ENCODE measurements around the gene SYPL2. TPM values are rescaled to one million over a fixed set of nuclear protein-coding genes. Genes with fewer than 3 reads are reported as not detected.
"Not testable (repeated sequence)": the region's sequence is repeated elsewhere in the genome, so short reads cannot be mapped to it uniquely, and the experiment has no call there.

Gene SYPL2
- total RNA-seq, 1 donor from 2014 or later = 0.07 TPM

DNA sequence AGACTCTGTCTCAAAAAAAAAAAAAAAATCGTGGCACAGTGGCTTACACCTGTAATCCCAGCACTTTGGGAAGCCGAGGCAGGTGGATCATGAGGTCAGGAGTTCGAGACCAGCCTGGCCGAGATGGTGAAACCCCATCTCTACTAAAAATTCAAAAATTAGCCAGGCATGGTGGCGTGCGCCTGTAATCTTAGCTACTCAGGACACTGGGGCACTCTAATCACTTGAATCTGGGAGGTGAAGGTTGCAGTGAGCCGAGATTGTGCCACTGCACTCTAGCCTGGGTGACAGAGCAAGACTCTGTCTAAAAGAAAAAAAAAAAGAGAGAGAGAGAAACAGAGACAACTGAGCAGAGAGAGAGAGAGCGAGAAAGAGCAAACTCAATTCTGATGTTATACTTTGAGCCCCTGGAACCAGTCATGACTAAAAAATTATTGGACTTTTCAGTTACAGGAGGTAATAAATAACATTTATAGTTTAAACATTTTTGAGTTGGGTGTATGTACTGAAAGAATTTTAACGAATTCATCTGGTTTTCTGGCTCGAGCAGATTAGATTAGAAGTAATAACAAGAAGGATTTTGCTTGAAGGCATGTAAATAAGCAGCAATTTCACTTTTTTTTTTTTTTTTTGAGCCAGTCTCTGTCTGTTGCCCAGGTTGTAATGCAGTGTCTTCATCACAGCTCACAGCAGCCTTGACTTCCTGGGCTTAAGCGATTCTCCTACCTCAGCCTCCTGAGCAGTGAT, 20.2 kb upstream of the SYPL2 start:
- H3K27me3 Mint-ChIP-seq = peaks cover 35% of the 10 kb centered on the region
- H3K9me3 Mint-ChIP-seq; H3K4me1 Mint-ChIP-seq; H3K27ac Mint-ChIP-seq; intact Hi-C loops (cut with micrococcal nuclease); H3K36me3 Mint-ChIP-seq (ENCODE audit: low read depth); DNase-seq; H3K4me3 Mint-ChIP-seq: not testable (repeated sequence)

DNA sequence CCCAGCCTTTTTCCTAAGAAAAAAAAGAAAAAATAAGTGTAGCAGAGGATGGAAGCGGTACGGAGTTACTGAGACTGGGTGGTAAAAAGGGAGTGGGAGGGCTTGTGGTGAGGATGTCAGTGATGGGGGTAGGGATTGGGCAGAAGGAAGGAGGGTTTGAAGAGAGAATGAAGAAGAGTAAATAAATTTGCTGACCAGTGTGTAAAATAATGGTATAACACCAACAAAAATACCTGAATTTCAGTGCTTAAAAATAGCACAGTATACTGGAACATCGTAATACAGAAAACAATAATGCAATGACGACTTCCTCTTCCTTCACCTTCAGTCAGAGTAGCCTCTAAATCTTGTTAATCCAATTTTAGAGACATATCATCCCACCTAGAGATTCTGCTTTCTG, 18.8 kb upstream of the SYPL2 start:
- Mint-ChIP-seq H3K36me3 (ENCODE audit: low read depth) (no peaks in the 10 kb centered on the region), H3K4me1 (peaks cover 2% of the 10 kb centered on the region), H3K27ac (no peak overlapping the region), H3K4me3 (no peak overlapping the region), H3K27me3 (peaks cover 39% of the 10 kb centered on the region), H3K9me3 (peaks cover 3% of the 10 kb centered on the region)
- no peak for DNase-seq
- intact Hi-C loops (cut with micrococcal nuclease) = no loop called here

GRCh38 chr1:109454497-109455133, 11.7 kb upstream of the SYPL2 start:
- H3K9me3 Mint-ChIP-seq = peaks cover 18% of the 10 kb centered on the region
- no peak overlapping the region for H3K4me3 Mint-ChIP-seq
- peaks cover 48% of the 10 kb centered on the region for H3K27me3 Mint-ChIP-seq
- no peaks in the 10 kb centered on the region for H3K36me3 Mint-ChIP-seq (ENCODE audit: low read depth)
- H3K4me1 Mint-ChIP-seq = no peaks in the 10 kb centered on the region
- no peak overlapping the region for H3K27ac Mint-ChIP-seq
- intact Hi-C loops (cut with micrococcal nuclease) = no loop called here
- DNase-seq = no peak

DNA sequence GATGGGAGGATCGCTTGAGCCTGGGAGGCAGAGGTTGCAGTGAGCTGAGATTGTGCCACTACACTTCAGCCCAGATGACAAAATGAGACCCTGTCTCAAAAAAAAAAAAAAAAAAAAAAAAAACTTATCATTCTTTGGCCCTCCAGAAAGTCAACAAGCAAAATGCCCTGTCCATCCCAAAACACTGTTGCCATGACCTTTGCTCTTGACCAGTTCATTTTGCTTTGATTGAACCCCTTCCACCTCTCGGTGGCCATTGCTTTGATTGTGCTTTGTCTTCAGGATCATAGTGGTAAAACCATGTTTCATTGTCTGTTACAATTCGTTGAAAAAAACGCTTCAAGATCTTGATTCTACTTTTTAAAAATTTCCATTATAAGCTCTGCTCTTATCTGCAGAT, 8.5 kb upstream of the SYPL2 start:
- H3K27me3 Mint-ChIP-seq = peaks cover 53% of the 10 kb centered on the region
- peaks cover 15% of the 10 kb centered on the region for H3K9me3 Mint-ChIP-seq
- no peak overlapping the region for H3K27ac Mint-ChIP-seq
- DNase-seq = no peak
- intact Hi-C loops (cut with micrococcal nuclease) = no loop called here
- no peak overlapping the region for H3K4me3 Mint-ChIP-seq
- H3K4me1 Mint-ChIP-seq = no peaks in the 10 kb centered on the region
- no peaks in the 10 kb centered on the region for H3K36me3 Mint-ChIP-seq (ENCODE audit: low read depth)

- no peak overlapping the region for H3K27ac Mint-ChIP-seq
- H3K27me3 Mint-ChIP-seq = peaks cover 87% of the 10 kb centered on the region
- intact Hi-C loops (cut with micrococcal nuclease) = no loop called here
- no peaks in the 10 kb centered on the region for H3K9me3 Mint-ChIP-seq
- no peak for DNase-seq
- no peaks in the 10 kb centered on the region for H3K36me3 Mint-ChIP-seq (ENCODE audit: low read depth)
- peaks cover 5% of the 10 kb centered on the region for H3K4me1 Mint-ChIP-seq
- peak overlapping the region; percentile 62 for H3K4me3 Mint-ChIP-seq
These were observed 258 bp upstream of the SYPL2 start for GRCh38 chr1:109466125-109466451.

- intact Hi-C loops (cut with micrococcal nuclease) = no loop called here
- peak overlapping the region; percentile 62 for H3K4me3 Mint-ChIP-seq
These were observed 993 bp downstream of the SYPL2 start for GRCh38 chr1:109467301-109467777.

DNA sequence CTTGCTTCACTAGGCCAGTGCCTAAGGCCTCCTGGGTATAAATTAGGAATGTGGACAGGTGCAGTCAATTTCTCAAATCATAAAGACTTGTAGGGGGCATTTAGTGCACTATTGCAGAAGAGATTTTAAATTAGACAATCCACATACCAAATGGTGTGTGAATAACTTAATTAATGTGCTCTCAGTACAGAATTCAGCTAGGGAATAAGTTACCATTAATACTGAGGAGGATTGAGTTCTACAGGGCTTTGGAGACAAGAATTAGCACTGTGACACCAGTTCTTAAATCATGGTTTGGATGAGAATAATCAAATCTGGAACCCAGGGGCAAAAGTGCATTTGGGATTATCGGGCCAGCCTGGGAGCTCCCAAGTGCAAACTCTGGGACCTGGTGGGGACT, 1.7 kb downstream of the SYPL2 start:
- Mint-ChIP-seq H3K9me3 (no peaks in the 10 kb centered on the region), H3K36me3 (ENCODE audit: low read depth) (no peaks in the 10 kb centered on the region), H3K27ac (no peak overlapping the region), H3K4me1 (peaks cover 5% of the 10 kb centered on the region), H3K27me3 (peaks cover 80% of the 10 kb centered on the region), H3K4me3 (no peak overlapping the region)
- intact Hi-C loops (cut with micrococcal nuclease) = no loop called here
- DNase-seq = no peak

More at GRCh38 chr1:109467301-109467777, 993 bp downstream of the SYPL2 start:
- Mint-ChIP-seq H3K4me1 (peaks cover 5% of the 10 kb centered on the region), H3K27ac (no peak overlapping the region), H3K27me3 (peaks cover 84% of the 10 kb centered on the region), H3K9me3 (no peaks in the 10 kb centered on the region), H3K36me3 (ENCODE audit: low read depth) (no peaks in the 10 kb centered on the region)
- DNase-seq = peak; percentile 56

GRCh38 chr1:109468903-109469302, 2.6 kb downstream of the SYPL2 start:
- Mint-ChIP-seq H3K27ac (no peak overlapping the region), H3K4me1 (peaks cover 5% of the 10 kb centered on the region), H3K36me3 (ENCODE audit: low read depth) (no peaks in the 10 kb centered on the region), H3K4me3 (no peak overlapping the region), H3K27me3 (peaks cover 76% of the 10 kb centered on the region), H3K9me3 (no peaks in the 10 kb centered on the region)
- DNase-seq = peak; percentile 57
- intact Hi-C loops (cut with micrococcal nuclease) = no loop called here

- DNase-seq = no peak
- H3K27me3 Mint-ChIP-seq = peaks cover 67% of the 10 kb centered on the region
These were observed 3.9 kb downstream of the SYPL2 start for GRCh38 chr1:109470245-109470644.

DNA sequence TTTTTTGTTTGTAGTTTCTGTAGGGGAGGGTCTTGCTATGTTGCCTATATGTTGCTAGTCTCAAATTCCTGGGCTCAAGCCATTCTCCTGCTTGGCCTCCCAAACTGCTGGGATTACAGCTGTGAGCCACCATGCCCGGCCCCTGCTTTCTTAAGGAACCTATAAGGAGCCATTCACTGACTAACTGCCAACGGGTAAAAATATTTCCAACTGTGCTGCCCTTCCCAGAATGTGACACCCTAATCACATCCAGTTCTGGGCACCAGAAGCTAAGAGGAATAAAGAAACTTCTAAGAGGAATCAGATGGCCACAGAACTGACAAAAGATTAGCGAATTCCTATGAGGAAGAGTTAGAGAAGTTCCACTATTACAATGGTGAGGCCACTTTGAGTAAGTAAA, 6.4 kb downstream of the SYPL2 start:
- DNase-seq = no peak
- Mint-ChIP-seq H3K4me1 (peaks cover 2% of the 10 kb centered on the region), H3K27ac (no peak overlapping the region), H3K9me3 (no peaks in the 10 kb centered on the region), H3K4me3 (no peak overlapping the region), H3K36me3 (ENCODE audit: low read depth) (no peaks in the 10 kb centered on the region), H3K27me3 (peaks cover 57% of the 10 kb centered on the region)
- intact Hi-C loops (cut with micrococcal nuclease) = no loop called here

More at GRCh38 chr1:109470245-109470644, 3.9 kb downstream of the SYPL2 start:
- intact Hi-C loops (cut with micrococcal nuclease) = no loop called here
- Mint-ChIP-seq H3K27ac (no peak overlapping the region), H3K4me1 (peaks cover 5% of the 10 kb centered on the region), H3K9me3 (no peaks in the 10 kb centered on the region), H3K36me3 (ENCODE audit: low read depth) (no peaks in the 10 kb centered on the region), H3K4me3 (no peak overlapping the region)

- H3K27me3 Mint-ChIP-seq = peaks cover 50% of the 10 kb centered on the region
- H3K4me1 Mint-ChIP-seq; H3K36me3 Mint-ChIP-seq (ENCODE audit: low read depth); H3K27ac Mint-ChIP-seq; H3K4me3 Mint-ChIP-seq; DNase-seq; intact Hi-C loops (cut with micrococcal nuclease); H3K9me3 Mint-ChIP-seq: not testable (repeated sequence)
These were observed 7.1 kb downstream of the SYPL2 start for GRCh38 chr1:109473284-109474057.

GRCh38 chr1:109474697-109475096, 8.4 kb downstream of the SYPL2 start:
- no peak overlapping the region for H3K4me3 Mint-ChIP-seq
- DNase-seq = no peak
- no peaks in the 10 kb centered on the region for H3K9me3 Mint-ChIP-seq
- peaks cover 46% of the 10 kb centered on the region for H3K27me3 Mint-ChIP-seq
- intact Hi-C loops (cut with micrococcal nuclease) = no loop called here
- no peak overlapping the region for H3K27ac Mint-ChIP-seq
- no peaks in the 10 kb centered on the region for H3K36me3 Mint-ChIP-seq (ENCODE audit: low read depth)
- peaks cover 7% of the 10 kb centered on the region for H3K4me1 Mint-ChIP-seq

GRCh38 chr1:109475261-109475660, 8.9 kb downstream of the SYPL2 start:
- Mint-ChIP-seq H3K9me3 (no peaks in the 10 kb centered on the region), H3K27me3 (peaks cover 46% of the 10 kb centered on the region)
- intact Hi-C loops (cut with micrococcal nuclease) = no loop called here

GRCh38 chr1:109476825-109477224, 10.5 kb downstream of the SYPL2 start:
- no peak overlapping the region for H3K27ac Mint-ChIP-seq
- no peaks in the 10 kb centered on the region for H3K36me3 Mint-ChIP-seq (ENCODE audit: low read depth)
- peaks cover 7% of the 10 kb centered on the region for H3K4me1 Mint-ChIP-seq
- peaks cover 44% of the 10 kb centered on the region for H3K27me3 Mint-ChIP-seq
- H3K4me3 Mint-ChIP-seq = no peak overlapping the region
- H3K9me3 Mint-ChIP-seq = no peaks in the 10 kb centered on the region
- intact Hi-C loops (cut with micrococcal nuclease) = no loop called here
- DNase-seq = no peak

More at GRCh38 chr1:109475261-109475660, 8.9 kb downstream of the SYPL2 start:
- no peaks in the 10 kb centered on the region for H3K36me3 Mint-ChIP-seq (ENCODE audit: low read depth)
- no peak for DNase-seq
- peaks cover 7% of the 10 kb centered on the region for H3K4me1 Mint-ChIP-seq
- H3K27ac Mint-ChIP-seq = no peak overlapping the region
- H3K4me3 Mint-ChIP-seq = no peak overlapping the region
